H9 (cell line): ENCODE results near the gene NOS1AP. TPM values are rescaled to one million over a fixed set of nuclear protein-coding genes. Genes with fewer than 3 reads are reported as not detected.

ENCODE experiments used
- DNase-seq: peaks from one replicate; pipeline ENCODE4 v3.0.0-alpha.2; 2017
- H2AFZ ChIP-seq: one replicate; pipeline ENCODE4 v1.6.1; 2013; ENCODE audit warnings: mild to moderate bottlenecking, low read length, control low read depth, moderate library complexity
- H2AK5ac ChIP-seq: 2 replicates; pipeline ENCODE4 v1.6.1; 2013; ENCODE audit warnings: low read length, control low read depth, mixed read lengths; ENCODE audit not compliant: insufficient read length
- H2BK120ac ChIP-seq: one replicate; pipeline ENCODE4 v1.6.1; 2013; ENCODE audit warnings: low read depth, mild to moderate bottlenecking, low read length, control low read depth, inconsistent platforms; ENCODE audit not compliant: poor library complexity, severe bottlenecking
- H2BK12ac ChIP-seq: 2 replicates; pipeline ENCODE4 v1.6.1; 2013; ENCODE audit warnings: low read length, control low read depth, mixed read lengths, low read depth; ENCODE audit not compliant: insufficient read length
- H2BK15ac ChIP-seq: 2 replicates; pipeline ENCODE4 v1.6.1; 2013; ENCODE audit warnings: low read depth, low read length, control low read depth
- H2BK20ac ChIP-seq: one replicate; pipeline ENCODE4 v1.6.1; 2013; ENCODE audit warnings: low read depth, mild to moderate bottlenecking, low read length, control low read depth, inconsistent platforms; ENCODE audit not compliant: poor library complexity, severe bottlenecking
- H2BK5ac ChIP-seq: 2 replicates; pipeline ENCODE4 v1.6.1; 2013; ENCODE audit warnings: low read length, control low read depth, mixed read lengths; ENCODE audit not compliant: insufficient read length
- H3K14ac ChIP-seq: 2 replicates; pipeline ENCODE4 v1.6.1; 2013; ENCODE audit warnings: low read length, control low read depth; ENCODE audit not compliant: insufficient read depth
- H3K18ac ChIP-seq: 2 replicates; pipeline ENCODE4 v1.6.1; 2013; ENCODE audit warnings: low read depth, mild to moderate bottlenecking, mixed read lengths, low read length, control low read depth; ENCODE audit not compliant: insufficient read length
- H3K23ac ChIP-seq: 2 replicates; pipeline ENCODE4 v1.6.1; 2013; ENCODE audit warnings: low read length, control low read depth, mixed read lengths, low read depth; ENCODE audit not compliant: insufficient read length
- H3K23me2 ChIP-seq: 2 replicates; pipeline ENCODE4 v1.6.1; 2013; ENCODE audit warnings: low read depth, mild to moderate bottlenecking, mixed read lengths, low read length, control low read depth; ENCODE audit not compliant: insufficient read length, poor library complexity, severe bottlenecking
- H3K27ac ChIP-seq: 2 replicates; pipeline ENCODE4 v1.5.1; 2013; ENCODE audit warnings: low read length, control low read depth, mixed read lengths, low read depth; ENCODE audit not compliant: insufficient read length
- H3K27me3 ChIP-seq: 2 replicates; pipeline ENCODE4 v1.6.1; 2013; ENCODE audit warnings: low read length, control low read depth, inconsistent platforms; ENCODE audit not compliant: insufficient read depth
- H3K4ac ChIP-seq: 2 replicates; pipeline ENCODE4 v1.6.1; 2013; ENCODE audit warnings: low read depth, mild to moderate bottlenecking, control low read depth, inconsistent platforms, low read length, moderate library complexity
- H3K4me1 ChIP-seq: 2 replicates; pipeline ENCODE4 v1.6.1; 2013; ENCODE audit warnings: low read length, control low read depth, inconsistent platforms; ENCODE audit not compliant: insufficient read depth
- H3K4me2 ChIP-seq: 2 replicates; pipeline ENCODE4 v1.6.1; 2013; ENCODE audit warnings: low read length, control low read depth, mixed read lengths; ENCODE audit not compliant: insufficient read length, insufficient read depth
- H3K56ac ChIP-seq: 2 replicates; pipeline ENCODE4 v1.6.1; 2013; ENCODE audit warnings: low read depth, mild to moderate bottlenecking, mixed read lengths, low read length, control low read depth; ENCODE audit not compliant: insufficient read length
- H3K79me1 ChIP-seq: 2 replicates; pipeline ENCODE4 v1.6.1; 2013; ENCODE audit warnings: low read depth, mild to moderate bottlenecking, moderate library complexity, low read length, control low read depth, inconsistent platforms; ENCODE audit not compliant: insufficient read depth, poor library complexity, severe bottlenecking
- H3K79me2 ChIP-seq: 2 replicates; pipeline ENCODE4 v1.6.1; 2013; ENCODE audit warnings: low read length, control low read depth, inconsistent platforms; ENCODE audit not compliant: insufficient read depth
- H3K9ac ChIP-seq: 2 replicates; pipeline ENCODE4 v1.6.1; 2013; ENCODE audit warnings: low read length, control low read depth, mixed read lengths; ENCODE audit not compliant: insufficient read length; ENCODE audit errors: extremely low read depth
- H3K9me3 ChIP-seq: one replicate; pipeline ENCODE4 v1.6.1; 2013; ENCODE audit warnings: low read depth, low read length, inconsistent platforms; ENCODE audit not compliant: control insufficient read depth
- H3T11ph ChIP-seq: one replicate; pipeline ENCODE4 v1.6.1; 2013; ENCODE audit warnings: mild to moderate bottlenecking, low read length, control low read depth, inconsistent platforms
- H4K20me1 ChIP-seq: one replicate; pipeline ENCODE4 v1.6.1; 2013; ENCODE audit not compliant: control insufficient read depth, insufficient read length, insufficient read depth
- H4K5ac ChIP-seq: 2 replicates; pipeline ENCODE4 v1.6.1; 2013; ENCODE audit warnings: low read depth, mild to moderate bottlenecking, mixed read lengths, low read length, control low read depth; ENCODE audit not compliant: insufficient read length
- H4K8ac ChIP-seq: replicated peaks from 2 replicates; pipeline ENCODE4 v1.6.1; 2013; ENCODE audit warnings: low read length, control low read depth, mixed read lengths, low read depth; ENCODE audit not compliant: insufficient read length
- H4K91ac ChIP-seq: 2 replicates; pipeline ENCODE4 v1.6.1; 2013; ENCODE audit warnings: low read depth, mild to moderate bottlenecking, moderate library complexity, mixed read lengths, low read length, control low read depth; ENCODE audit not compliant: insufficient read length
- H3K27ac Mint-ChIP-seq, 3 experiments: 2 replicates in 2 of 3; 3 replicates in 1 of 3; pipeline ENCODE4 v1.8.0; 2020 to 2021; ENCODE audit warnings: mixed read lengths in 3 of 3, mild to moderate bottlenecking in 1 of 3, moderate library complexity in 1 of 3
- H3K27me3 Mint-ChIP-seq: 2 replicates; pipeline ENCODE4 v1.8.0; 2021; ENCODE audit warnings: low read depth, mild to moderate bottlenecking, moderate library complexity, mixed read lengths
- H3K36me3 Mint-ChIP-seq, 3 experiments: 2 replicates in 2 of 3; 3 replicates in 1 of 3; pipeline ENCODE4 v1.8.0; 2020 to 2021; ENCODE audit warnings: low read depth in 3 of 3, mixed read lengths in 3 of 3; ENCODE audit not compliant: insufficient read depth in 1 of 3
- H3K4me1 Mint-ChIP-seq, 2 experiments: 2 replicates each; pipeline ENCODE4 v1.8.0; 2020; ENCODE audit warnings: mixed read lengths in 2 of 2
- H3K4me3 Mint-ChIP-seq, 2 experiments: 2 replicates in 1 of 2; 3 replicates in 1 of 2; pipeline ENCODE4 v1.8.0; 2020 to 2021; ENCODE audit warnings: mild to moderate bottlenecking in 2 of 2, mixed read lengths in 2 of 2, moderate library complexity in 1 of 2
- H3K9me3 Mint-ChIP-seq, 2 experiments: 2 replicates in 1 of 2; 3 replicates in 1 of 2; pipeline ENCODE4 v1.8.0; 2020; ENCODE audit warnings: mild to moderate bottlenecking in 2 of 2, mixed read lengths in 2 of 2, moderate library complexity in 1 of 2
- WGBS: extraction: QIAGEN DNeasy Blood & Tissue Kit; methylation state at CpG from one replicate; pipeline ENCODE4 v1.1.7; 2013; ENCODE audit warnings: missing lambda C conversion rate, low lambda C conversion rate, mixed read lengths; ENCODE audit not compliant: insufficient read length; ENCODE audit errors: extremely low coverage; 5-methylcytosine and 5-hydroxymethylcytosine counted together
- total RNA-seq: library from RNA; stranded (reverse); gene quantifications from 2 replicates; pipeline ENCODE4 v1.2.1, GENCODE V29; 2021
- TF ChIP-seq, protein P1 (sequence below): fragments of 200-600 bp; sonication (generic); conservative IDR thresholded peaks from 3 replicates; pipeline ENCODE4 v1.8.0; 2021; ENCODE audit warnings: antibody characterized with exemption, mild to moderate bottlenecking

Gene NOS1AP
- total RNA-seq, 1 experiment from 2014 or later, result 8.4 TPM

DNA sequence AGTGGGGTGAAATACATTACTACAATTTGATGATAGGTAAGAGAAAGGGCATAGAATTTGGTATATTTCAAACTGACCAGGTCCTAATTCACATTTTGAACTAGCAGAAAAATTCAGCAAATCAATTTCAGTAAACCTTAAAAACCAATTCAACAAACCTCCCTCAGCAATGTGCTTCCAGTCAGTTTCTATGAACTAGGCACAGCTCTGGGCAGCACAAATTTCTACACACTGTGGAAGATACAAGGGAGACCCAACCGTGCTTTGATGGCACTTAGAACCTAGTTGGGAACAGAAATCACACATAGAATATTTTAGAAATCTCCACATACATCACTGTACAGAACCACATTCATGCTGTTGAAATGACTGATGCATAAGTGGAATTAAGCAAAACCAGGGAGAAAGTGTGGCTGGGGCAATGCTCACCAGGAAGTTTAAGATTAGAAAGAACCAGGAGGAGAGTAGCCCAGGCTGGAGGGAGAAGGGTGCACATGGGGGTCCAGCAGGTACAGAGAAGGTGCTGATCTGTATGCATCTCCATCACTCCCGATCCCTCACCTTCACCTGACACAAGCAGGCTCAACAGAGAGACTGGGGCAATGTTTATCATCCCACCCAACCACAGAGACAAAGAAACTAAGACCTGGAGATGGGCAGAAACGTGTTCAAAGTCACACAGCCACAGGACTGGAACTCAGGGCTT lies 326.9 kb downstream of the NOS1AP start:
- H3K4me2 ChIP-seq, result no peak overlapping the region
- no peaks in the 10 kb centered on the region for H3K27me3 ChIP-seq
- peaks cover 4% of the 10 kb centered on the region; the same call in 1 of the 2 replicates for H3K4me1 ChIP-seq
- no peak overlapping the region for H3K14ac ChIP-seq
- no peak overlapping the region for H4K91ac ChIP-seq
- H2BK20ac ChIP-seq, result no peak overlapping the region
- H2BK15ac ChIP-seq, result no peak overlapping the region
- H3K27ac Mint-ChIP-seq, result no peak overlapping the region
- no peak overlapping the region for H4K8ac ChIP-seq
- no peak overlapping the region for H2AK5ac ChIP-seq
- H3K79me1 ChIP-seq, result no peaks in the 10 kb centered on the region
- no peak overlapping the region for H3K18ac ChIP-seq
- H3K23ac ChIP-seq, result no peak overlapping the region
- H3K9me3 Mint-ChIP-seq, result no peaks in the 10 kb centered on the region; a peak in 1 of 5 replicates
- WGBS, result no CpG with 5 or more reads among the region's 3 CpGs
- H3K9me3 ChIP-seq, result no peaks in the 10 kb centered on the region
- no peaks in the 10 kb centered on the region for H3K79me2 ChIP-seq
- TF ChIP-seq, protein P1, sequence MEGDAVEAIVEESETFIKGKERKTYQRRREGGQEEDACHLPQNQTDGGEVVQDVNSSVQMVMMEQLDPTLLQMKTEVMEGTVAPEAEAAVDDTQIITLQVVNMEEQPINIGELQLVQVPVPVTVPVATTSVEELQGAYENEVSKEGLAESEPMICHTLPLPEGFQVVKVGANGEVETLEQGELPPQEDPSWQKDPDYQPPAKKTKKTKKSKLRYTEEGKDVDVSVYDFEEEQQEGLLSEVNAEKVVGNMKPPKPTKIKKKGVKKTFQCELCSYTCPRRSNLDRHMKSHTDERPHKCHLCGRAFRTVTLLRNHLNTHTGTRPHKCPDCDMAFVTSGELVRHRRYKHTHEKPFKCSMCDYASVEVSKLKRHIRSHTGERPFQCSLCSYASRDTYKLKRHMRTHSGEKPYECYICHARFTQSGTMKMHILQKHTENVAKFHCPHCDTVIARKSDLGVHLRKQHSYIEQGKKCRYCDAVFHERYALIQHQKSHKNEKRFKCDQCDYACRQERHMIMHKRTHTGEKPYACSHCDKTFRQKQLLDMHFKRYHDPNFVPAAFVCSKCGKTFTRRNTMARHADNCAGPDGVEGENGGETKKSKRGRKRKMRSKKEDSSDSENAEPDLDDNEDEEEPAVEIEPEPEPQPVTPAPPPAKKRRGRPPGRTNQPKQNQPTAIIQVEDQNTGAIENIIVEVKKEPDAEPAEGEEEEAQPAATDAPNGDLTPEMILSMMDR, result no peak
- H4K20me1 ChIP-seq, result no peaks in the 10 kb centered on the region
- H3K27me3 Mint-ChIP-seq, result peaks cover 6% of the 10 kb centered on the region
- H3K4ac ChIP-seq, result no peak overlapping the region
- no peaks in the 10 kb centered on the region for H3K23me2 ChIP-seq
- H3K9ac ChIP-seq, result no peak overlapping the region
- no peak overlapping the region for H4K5ac ChIP-seq
- no peaks in the 10 kb centered on the region for H3K36me3 Mint-ChIP-seq
- no peak overlapping the region for H2BK12ac ChIP-seq
- peaks cover 29 to 37% of the 10 kb centered on the region in 2 experiments for H3K4me1 Mint-ChIP-seq
- no peak overlapping the region for H3T11ph ChIP-seq
- no peak for DNase-seq
- no peak overlapping the region for H3K56ac ChIP-seq
- no peak overlapping the region for H2BK120ac ChIP-seq
- H3K27ac ChIP-seq, result no peak overlapping the region
- no peak overlapping the region for H2BK5ac ChIP-seq
- no peak overlapping the region for H2AFZ ChIP-seq
- no peak overlapping the region for H3K4me3 Mint-ChIP-seq
